ENCODE results near the gene MLF1.
"Not testable (repeated sequence)": the region's sequence is repeated elsewhere in the genome, so short reads cannot be mapped to it uniquely, and the experiment has no call there.

GRCh38 chr3:158549938-158550337 lies 21.1 kb upstream of the MLF1 start:
- TF ChIP-seq SMC3 (IDR thresholded peaks at IDR 0.05; ENCODE audit: low read depth, low read length); CTCF (IDR thresholded peaks at IDR 0.05); RCOR1 (IDR thresholded peaks at IDR 0.05; ENCODE audit: low read length): not testable (repeated sequence)

Data from SK-N-SH (cell line).